C4-2B (cell line): ENCODE measurements around the gene CHSY3.

Experiments
- CTCF ChIP-seq: fragments of 450-650 bp; conservative IDR thresholded peaks from 2 replicates; pipeline ENCODE4 v1.5.1; 2017; ENCODE audit warnings: mild to moderate bottlenecking
- ZFX ChIP-seq: fragments of 450-650 bp; IDR thresholded peaks from 2 replicates; pipeline ENCODE4 v1.6.1; 2017

- TF ChIP-seq CTCF = no peak
- no peak for TF ChIP-seq ZFX
Measured at GRCh38 chr5:129945028-129945427, 40.8 kb downstream of the CHSY3 start.
